Chondrocyte (in vitro differentiated cells): ENCODE data around the gene COPS8. TPM values are rescaled to one million over a fixed set of nuclear protein-coding genes. Genes with fewer than 3 reads are reported as not detected.

Experiments used
- DNase-seq: peaks from one replicate; pipeline ENCODE4 v3.0.0; 2021; ENCODE audit warnings: mixed read lengths, low spot score
- H3K27ac Mint-ChIP-seq: one replicate; pipeline ENCODE4 v1.8.0; 2021; ENCODE audit warnings: mild to moderate bottlenecking, moderate library complexity, mixed read lengths; ENCODE audit not compliant: unreplicated experiment
- H3K27me3 Mint-ChIP-seq: 2 replicates; pipeline ENCODE4 v1.8.0; 2021; ENCODE audit warnings: low read depth, mixed read lengths
- H3K36me3 Mint-ChIP-seq: 2 replicates; pipeline ENCODE4 v1.8.0; 2021; ENCODE audit warnings: low read depth, mixed read lengths
- H3K4me1 Mint-ChIP-seq: 2 replicates; pipeline ENCODE4 v1.8.0; 2021; ENCODE audit warnings: low read depth, mild to moderate bottlenecking, mixed read lengths
- H3K4me3 Mint-ChIP-seq: one replicate; pipeline ENCODE4 v1.8.0; 2021; ENCODE audit warnings: mild to moderate bottlenecking, moderate library complexity, mixed read lengths; ENCODE audit not compliant: unreplicated experiment
- H3K9me3 Mint-ChIP-seq: 2 replicates; pipeline ENCODE4 v1.8.0; 2021; ENCODE audit warnings: low read depth, mixed read lengths
- total RNA-seq: library from RNA; stranded (reverse); gene quantifications from 3 replicates; pipeline ENCODE4 v1.2.1, GENCODE V29; 2021
- TF ChIP-seq, protein P1 (sequence below): fragments of 200-600 bp; sonication (generic); IDR thresholded peaks from 2 replicates; pipeline ENCODE4 v1.5.0; 2021; ENCODE audit warnings: antibody characterized with exemption, mild to moderate bottlenecking, moderate library complexity

COPS8 gene
- total RNA-seq, 1 donor from 2014 or later: 65.8 TPM

DNA sequence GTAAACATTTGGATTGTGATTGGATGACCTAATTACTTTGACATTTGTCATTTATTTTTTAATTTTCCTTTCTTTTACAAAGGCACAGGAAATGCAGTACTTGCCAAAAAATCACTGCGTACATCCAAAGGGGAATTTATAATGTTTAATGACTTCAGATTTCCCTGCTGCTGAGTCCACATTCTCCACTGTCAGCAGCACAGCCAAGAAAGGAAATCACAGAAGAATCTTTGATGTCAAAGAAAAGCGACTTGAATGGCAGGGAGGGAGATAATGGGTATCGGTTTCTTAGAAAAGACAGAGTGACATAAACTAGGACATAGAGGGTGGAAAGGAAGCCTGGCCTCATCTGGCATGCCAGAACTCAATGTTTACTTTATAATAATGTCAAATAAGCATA, 41.4 kb upstream of the COPS8 start:
- TF ChIP-seq, protein P1, sequence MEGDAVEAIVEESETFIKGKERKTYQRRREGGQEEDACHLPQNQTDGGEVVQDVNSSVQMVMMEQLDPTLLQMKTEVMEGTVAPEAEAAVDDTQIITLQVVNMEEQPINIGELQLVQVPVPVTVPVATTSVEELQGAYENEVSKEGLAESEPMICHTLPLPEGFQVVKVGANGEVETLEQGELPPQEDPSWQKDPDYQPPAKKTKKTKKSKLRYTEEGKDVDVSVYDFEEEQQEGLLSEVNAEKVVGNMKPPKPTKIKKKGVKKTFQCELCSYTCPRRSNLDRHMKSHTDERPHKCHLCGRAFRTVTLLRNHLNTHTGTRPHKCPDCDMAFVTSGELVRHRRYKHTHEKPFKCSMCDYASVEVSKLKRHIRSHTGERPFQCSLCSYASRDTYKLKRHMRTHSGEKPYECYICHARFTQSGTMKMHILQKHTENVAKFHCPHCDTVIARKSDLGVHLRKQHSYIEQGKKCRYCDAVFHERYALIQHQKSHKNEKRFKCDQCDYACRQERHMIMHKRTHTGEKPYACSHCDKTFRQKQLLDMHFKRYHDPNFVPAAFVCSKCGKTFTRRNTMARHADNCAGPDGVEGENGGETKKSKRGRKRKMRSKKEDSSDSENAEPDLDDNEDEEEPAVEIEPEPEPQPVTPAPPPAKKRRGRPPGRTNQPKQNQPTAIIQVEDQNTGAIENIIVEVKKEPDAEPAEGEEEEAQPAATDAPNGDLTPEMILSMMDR: no peak
- H3K9me3 Mint-ChIP-seq: peaks cover 21% of the 10 kb centered on the region
- H3K4me1 Mint-ChIP-seq: no peaks in the 10 kb centered on the region
- no peak overlapping the region for H3K27ac Mint-ChIP-seq
- no peak for DNase-seq
- H3K4me3 Mint-ChIP-seq: no peak overlapping the region
- H3K27me3 Mint-ChIP-seq: no peaks in the 10 kb centered on the region
- peaks cover 9% of the 10 kb centered on the region for H3K36me3 Mint-ChIP-seq

DNA sequence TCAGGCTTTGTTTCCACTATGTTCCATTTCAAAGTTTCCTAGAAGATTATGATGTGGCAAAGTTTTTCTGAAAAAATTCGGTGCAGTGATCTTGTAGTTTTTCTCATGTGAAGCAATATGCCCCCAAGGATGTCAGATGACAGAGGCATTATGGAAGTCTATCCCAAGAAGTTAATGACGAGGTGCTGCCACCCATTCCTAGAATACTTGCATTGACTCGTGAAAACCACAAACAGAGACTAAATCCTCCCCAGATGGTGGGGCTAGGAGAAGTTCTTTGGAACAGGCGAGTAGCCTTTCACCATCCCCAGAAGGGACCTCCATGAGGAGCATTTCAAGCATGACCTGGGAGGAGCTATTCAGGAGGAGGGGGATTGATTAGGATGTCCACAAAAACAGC, 40.2 kb upstream of the COPS8 start:
- H3K4me3 Mint-ChIP-seq: no peak overlapping the region
- H3K27me3 Mint-ChIP-seq: no peaks in the 10 kb centered on the region
- no peak for DNase-seq

DNA sequence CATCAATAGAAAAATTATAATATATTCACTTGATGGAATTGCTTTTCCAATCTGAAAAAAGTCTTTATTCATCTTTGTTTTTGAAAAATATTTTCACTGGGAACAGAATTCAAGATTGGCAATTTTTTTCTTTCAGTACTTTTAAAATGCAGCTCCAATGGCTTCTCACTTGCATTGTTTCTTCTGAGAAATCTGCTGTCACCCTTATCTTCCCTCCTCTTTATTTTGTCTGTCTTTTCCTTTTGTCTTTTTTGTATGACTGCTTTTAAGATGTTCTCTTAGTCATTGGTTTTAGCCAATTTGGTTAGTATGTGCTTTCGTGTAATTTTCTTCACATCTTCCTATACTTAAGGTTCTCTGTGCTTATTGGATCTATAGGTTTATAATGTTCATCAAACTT, 37.1 kb upstream of the COPS8 start:
- H3K27ac Mint-ChIP-seq: no peak overlapping the region
- no peaks in the 10 kb centered on the region for H3K4me1 Mint-ChIP-seq
- H3K9me3 Mint-ChIP-seq: peaks cover 30% of the 10 kb centered on the region
- H3K27me3 Mint-ChIP-seq: no peaks in the 10 kb centered on the region
- peaks cover 9% of the 10 kb centered on the region for H3K36me3 Mint-ChIP-seq
- DNase-seq: no peak
- no peak overlapping the region for H3K4me3 Mint-ChIP-seq
- TF ChIP-seq, protein P1: no peak

More for the DNA sequence above, 40.2 kb upstream of the COPS8 start:
- H3K4me1 Mint-ChIP-seq: no peaks in the 10 kb centered on the region
- peaks cover 9% of the 10 kb centered on the region for H3K36me3 Mint-ChIP-seq
- TF ChIP-seq, protein P1: no peak
- peaks cover 30% of the 10 kb centered on the region for H3K9me3 Mint-ChIP-seq
- no peak overlapping the region for H3K27ac Mint-ChIP-seq

DNA sequence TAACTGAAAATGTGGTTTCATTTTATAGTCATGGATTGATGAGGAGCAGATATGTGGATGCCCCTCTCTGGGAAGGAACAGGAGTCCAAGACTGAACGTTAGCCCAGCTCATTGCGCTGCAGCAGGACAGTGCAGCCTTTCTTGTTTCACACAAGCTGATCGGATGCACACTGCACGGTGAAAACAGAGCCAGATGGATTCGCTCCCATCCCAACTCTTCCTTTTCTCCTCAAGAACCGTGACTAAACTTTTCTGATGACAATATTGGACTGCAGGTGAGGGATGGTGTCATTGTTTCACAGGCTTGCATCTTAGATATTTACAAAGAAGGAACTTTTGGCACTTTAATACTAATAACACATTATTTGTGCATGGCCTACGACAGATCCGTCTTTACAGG, 33.8 kb upstream of the COPS8 start:
- Mint-ChIP-seq H3K9me3 (peaks cover 30% of the 10 kb centered on the region), H3K27me3 (no peaks in the 10 kb centered on the region), H3K27ac (no peak overlapping the region)

DNA sequence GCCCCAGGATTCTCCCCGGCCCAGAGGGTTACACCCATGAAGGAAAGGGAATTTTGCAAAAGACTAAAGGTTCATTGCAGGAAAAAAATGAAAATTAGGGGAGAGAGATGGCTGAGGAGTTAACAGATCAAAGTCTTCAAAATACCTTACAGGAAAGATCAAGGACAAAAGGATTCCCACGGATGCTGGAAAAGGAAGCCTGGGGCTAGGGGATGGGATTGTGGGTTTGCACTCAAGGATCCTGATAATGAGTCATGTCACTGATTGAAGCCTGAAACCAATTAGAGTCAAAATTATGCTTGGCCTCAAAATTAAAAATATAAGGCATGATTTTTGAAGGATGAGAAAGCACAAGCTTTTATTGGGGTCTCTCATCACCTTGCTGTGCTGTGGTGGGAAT, 32.6 kb upstream of the COPS8 start:
- no peaks in the 10 kb centered on the region for H3K27me3 Mint-ChIP-seq
- H3K4me1 Mint-ChIP-seq: no peaks in the 10 kb centered on the region
- peaks cover 22% of the 10 kb centered on the region for H3K9me3 Mint-ChIP-seq

More for the DNA sequence above, 33.8 kb upstream of the COPS8 start:
- TF ChIP-seq, protein P1: no peak
- Mint-ChIP-seq H3K4me1 (no peaks in the 10 kb centered on the region), H3K4me3 (no peak overlapping the region), H3K36me3 (peaks cover 9% of the 10 kb centered on the region)
- DNase-seq: no peak

More for the DNA sequence above, 32.6 kb upstream of the COPS8 start:
- Mint-ChIP-seq H3K4me3 (no peak overlapping the region), H3K27ac (no peak overlapping the region), H3K36me3 (peaks cover 5% of the 10 kb centered on the region)
- TF ChIP-seq, protein P1: no peak
- no peak for DNase-seq
